Mucosa of descending colon (tissue), 3 donors: ENCODE results near the gene EIF2S1. TPM values are rescaled to one million over a fixed set of nuclear protein-coding genes. Genes with fewer than 3 reads are reported as not detected.

Experiments
- ATAC-seq: fragments of 200-7000 bp; cut with Tn5 transposase; one replicate; pipeline ENCODE4 v1.9.1; 2020; ENCODE audit warnings: mild to moderate bottlenecking, moderate library complexity
- DNase-seq, 3 donors: peaks; one replicate each; pipeline ENCODE4 v3.0.0-alpha.2; 2020
- H3K36me3 ChIP-seq: fragments of 200-600 bp; one replicate; pipeline ENCODE4 v1.8.0; 2021; ENCODE audit warnings: low read depth, mild to moderate bottlenecking
- H3K4me1 ChIP-seq: fragments of 200-600 bp; one replicate; pipeline ENCODE4 v1.8.0; 2021; ENCODE audit warnings: low read depth, mild to moderate bottlenecking
- H3K4me3 ChIP-seq: fragments of 200-600 bp; one replicate; pipeline ENCODE4 v1.8.0; 2021; ENCODE audit warnings: mild to moderate bottlenecking
- H3K9me3 ChIP-seq: fragments of 200-600 bp; one replicate; pipeline ENCODE4 v1.8.0; 2021; ENCODE audit warnings: mild to moderate bottlenecking
- intact Hi-C, 2 donors: fragments of 100-400 bp; cut with DNase I in 1 of 2; cut with micrococcal nuclease in 1 of 2; formaldehyde crosslinking; loops; one replicate each; pipeline versions ENCODE4 v1.11.0 to v1.11.1; 2022; cut with DNase I, micrococcal nuclease
- total RNA-seq, 3 donors: library from RNA; stranded (reverse); fragmentation: NEBNext Ultra II Directional in 2 of 3; extraction: Animal tissue kit (Norgen Biotek cat#: 25700) in 2 of 3; gene quantifications; one replicate each; pipeline versions ENCODE4 v1.2.1 to v1.2.4, GENCODE V29; 2021 to 2023
- TF ChIP-seq, protein P1 (sequence below): fragments of 200-600 bp; IDR thresholded peaks from one replicate; pipeline ENCODE4 v1.8.0; 2022; ENCODE audit warnings: antibody characterized with exemption, mild to moderate bottlenecking
- donor health status: DM: no; HTN: no; CAD: no; lungs with moderate emphysema.
- donor health status: DM: no; HTN: no; CAD: no.
- donor health status: DM: no; HTN: yes; CAD: no.

The EIF2S1 gene
- total RNA-seq, 3 donors from 2014 or later, result 35.7 to 111 (median 65.8) TPM

DNA sequence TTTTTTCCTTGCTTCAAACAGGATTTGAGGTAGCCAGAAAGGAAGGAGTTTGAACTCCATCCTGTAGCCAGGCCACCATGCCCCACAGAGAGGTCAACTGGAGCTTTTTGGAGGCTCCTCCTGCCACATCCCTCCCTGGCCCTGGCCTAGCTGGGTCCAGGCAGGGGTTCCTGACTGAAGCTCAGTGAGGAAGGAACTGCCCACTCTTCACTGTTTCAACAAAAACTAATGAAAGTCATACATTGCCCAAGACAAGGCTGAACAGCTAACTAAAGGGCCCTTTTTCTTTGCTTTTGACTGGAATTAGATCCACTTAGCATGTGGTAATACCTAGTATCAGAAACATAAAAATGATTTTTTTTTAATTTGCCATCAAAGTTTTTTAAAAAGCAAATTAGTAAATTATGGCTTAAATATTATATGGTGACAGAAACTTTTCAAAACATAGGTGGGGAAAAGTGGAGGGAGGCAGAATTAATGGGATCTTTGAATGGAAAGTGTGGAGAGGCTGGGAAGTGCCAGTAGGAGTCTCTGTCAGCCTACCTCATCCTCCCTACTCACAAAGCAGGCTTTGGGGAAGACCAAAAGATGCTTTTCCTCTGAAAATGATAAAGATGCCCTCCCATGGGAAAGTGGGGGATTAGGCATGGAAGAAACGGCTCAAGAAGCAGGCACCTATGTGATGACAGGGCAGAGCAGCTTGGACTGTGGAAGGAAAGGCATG is 29.8 kb downstream of the EIF2S1 start:
- H3K4me1 ChIP-seq, result no peaks in the 10 kb centered on the region
- no peaks in the 10 kb centered on the region for H3K9me3 ChIP-seq
- no peak for DNase-seq
- TF ChIP-seq, protein P1, sequence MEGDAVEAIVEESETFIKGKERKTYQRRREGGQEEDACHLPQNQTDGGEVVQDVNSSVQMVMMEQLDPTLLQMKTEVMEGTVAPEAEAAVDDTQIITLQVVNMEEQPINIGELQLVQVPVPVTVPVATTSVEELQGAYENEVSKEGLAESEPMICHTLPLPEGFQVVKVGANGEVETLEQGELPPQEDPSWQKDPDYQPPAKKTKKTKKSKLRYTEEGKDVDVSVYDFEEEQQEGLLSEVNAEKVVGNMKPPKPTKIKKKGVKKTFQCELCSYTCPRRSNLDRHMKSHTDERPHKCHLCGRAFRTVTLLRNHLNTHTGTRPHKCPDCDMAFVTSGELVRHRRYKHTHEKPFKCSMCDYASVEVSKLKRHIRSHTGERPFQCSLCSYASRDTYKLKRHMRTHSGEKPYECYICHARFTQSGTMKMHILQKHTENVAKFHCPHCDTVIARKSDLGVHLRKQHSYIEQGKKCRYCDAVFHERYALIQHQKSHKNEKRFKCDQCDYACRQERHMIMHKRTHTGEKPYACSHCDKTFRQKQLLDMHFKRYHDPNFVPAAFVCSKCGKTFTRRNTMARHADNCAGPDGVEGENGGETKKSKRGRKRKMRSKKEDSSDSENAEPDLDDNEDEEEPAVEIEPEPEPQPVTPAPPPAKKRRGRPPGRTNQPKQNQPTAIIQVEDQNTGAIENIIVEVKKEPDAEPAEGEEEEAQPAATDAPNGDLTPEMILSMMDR, result no peak
- no peaks in the 10 kb centered on the region for H3K36me3 ChIP-seq
- no peak for ATAC-seq
- H3K4me3 ChIP-seq, result no peak overlapping the region
- intact Hi-C loops, result no loop called here

DNA sequence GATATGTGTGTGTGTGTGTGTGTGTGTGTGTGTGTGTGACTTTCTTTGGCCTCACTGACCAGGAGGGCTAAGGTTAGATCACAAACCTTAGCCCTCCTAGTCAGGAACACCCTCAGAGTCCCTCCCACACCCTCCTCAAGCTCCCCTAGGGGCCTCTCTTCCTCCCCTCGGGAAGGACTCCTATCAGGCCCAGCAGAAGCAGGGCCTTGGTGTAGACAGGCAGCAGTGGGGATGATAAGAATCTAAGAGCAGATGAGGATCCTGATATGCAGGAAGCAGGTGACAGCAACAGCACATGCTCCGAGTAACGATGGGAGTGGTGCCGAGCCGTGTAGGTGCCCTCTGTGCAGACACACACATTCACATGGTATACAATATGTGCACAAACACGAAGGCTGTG is 31.1 kb downstream of the EIF2S1 start:
- Histone ChIP-seq H3K9me3 (no peaks in the 10 kb centered on the region), H3K36me3 (no peaks in the 10 kb centered on the region), H3K4me3 (no peak overlapping the region), H3K4me1 (no peaks in the 10 kb centered on the region)
- TF ChIP-seq, protein P1, result no peak
- ATAC-seq (no peak), DNase-seq (no peak)
- intact Hi-C loops, result no loop called here

DNA sequence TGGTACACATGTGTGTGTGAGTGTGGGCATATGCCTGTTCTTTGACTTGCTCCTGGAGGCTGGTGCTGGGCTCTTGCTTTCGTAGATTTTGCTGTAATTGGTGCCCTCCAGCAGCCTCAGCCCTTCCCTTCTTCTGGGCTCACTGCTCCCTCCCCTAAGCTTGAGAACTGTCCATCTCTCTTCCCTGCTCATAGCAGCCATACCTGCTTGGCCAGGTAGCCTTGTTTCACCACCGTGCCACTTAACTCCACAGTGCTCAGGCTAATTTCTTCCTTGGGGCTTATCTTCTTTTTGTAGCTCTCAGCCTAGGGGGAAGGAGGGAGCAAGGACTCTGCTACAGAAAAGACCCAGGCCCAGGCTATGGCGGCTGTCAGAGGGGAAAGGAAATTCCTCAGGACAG is 32.0 kb downstream of the EIF2S1 start:
- no peaks in the 10 kb centered on the region for H3K4me1 ChIP-seq
- ATAC-seq, result no peak
- no peaks in the 10 kb centered on the region for H3K9me3 ChIP-seq
- intact Hi-C loops, result no loop called here
- DNase-seq, result no peak
- no peaks in the 10 kb centered on the region for H3K36me3 ChIP-seq
- TF ChIP-seq, protein P1, result no peak
- no peak overlapping the region for H3K4me3 ChIP-seq

DNA sequence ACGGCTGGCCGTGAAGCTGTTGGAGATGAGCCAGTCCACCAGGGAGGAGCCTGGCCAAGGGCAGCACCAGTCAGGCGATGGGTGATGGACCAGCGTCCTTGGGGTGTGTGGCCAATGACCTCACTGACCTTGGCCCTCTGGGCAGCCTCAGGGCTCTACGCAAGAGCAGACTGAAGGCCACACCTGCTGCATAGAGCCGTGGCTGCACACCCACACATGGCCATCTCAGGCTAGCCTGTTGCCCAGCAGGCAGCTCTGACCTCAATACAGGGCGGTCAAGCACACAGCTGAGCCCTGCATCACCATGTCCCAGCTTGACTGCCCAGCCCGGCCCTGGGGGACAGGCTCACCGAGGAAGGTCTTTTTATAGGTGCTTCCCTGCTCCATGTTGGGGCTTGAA is 32.7 kb downstream of the EIF2S1 start:
- Histone ChIP-seq H3K9me3 (no peaks in the 10 kb centered on the region), H3K4me1 (no peaks in the 10 kb centered on the region), H3K4me3 (no peak overlapping the region), H3K36me3 (no peaks in the 10 kb centered on the region)
- no peak for ATAC-seq
- no peak for DNase-seq
- TF ChIP-seq, protein P1, result no peak
- intact Hi-C loops, result no loop called here

DNA sequence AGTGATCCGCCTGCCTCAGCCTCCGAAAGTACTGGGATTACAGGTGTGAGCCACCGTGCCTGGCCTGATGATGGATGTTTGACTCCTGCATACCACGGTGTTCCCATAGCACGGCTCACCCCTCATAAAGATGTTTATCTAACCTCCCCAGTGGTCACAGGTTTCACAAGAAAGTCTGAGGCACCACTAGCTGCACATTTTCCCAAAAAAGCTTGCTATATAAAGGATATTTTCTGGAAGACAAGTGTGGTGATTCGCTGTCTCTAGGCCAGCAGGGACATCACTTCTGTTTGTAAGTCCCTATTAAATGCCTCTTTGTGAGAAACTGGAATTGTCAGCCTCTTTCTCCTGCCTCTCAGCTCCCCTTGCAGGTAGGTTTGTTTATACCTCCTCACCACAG is 33.6 kb downstream of the EIF2S1 start:
- Histone ChIP-seq H3K4me1 (no peaks in the 10 kb centered on the region), H3K9me3 (no peaks in the 10 kb centered on the region), H3K4me3 (no peak overlapping the region), H3K36me3 (no peaks in the 10 kb centered on the region)
- TF ChIP-seq, protein P1, result no peak
- DNase-seq (no peak), ATAC-seq (no peak)
- intact Hi-C loops, result no loop called here
